Endothelial cell of umbilical vein (primary cell): Measurements from ENCODE around the gene CXXC5.
"Not testable (repeated sequence)": the region's sequence is repeated elsewhere in the genome, so short reads cannot be mapped to it uniquely, and the experiment has no call there.

ENCODE experiments used
- EZH2 ChIP-seq: IDR thresholded peaks from 2 replicates; pipeline ENCODE4 v1.6.1; 2012; ENCODE audit warnings: borderline replicate concordance, low read depth, mild to moderate bottlenecking, moderate library complexity, low read length, inconsistent platforms; ENCODE audit not compliant: severe bottlenecking
- MYC ChIP-seq: IDR thresholded peaks from one replicate; pipeline ENCODE4 v1.6.1; 2011; ENCODE audit warnings: mild to moderate bottlenecking, low read depth, low read length
- POLR2A ChIP-seq: IDR thresholded peaks from 2 replicates; pipeline ENCODE4 v1.6.1; 2012; ENCODE audit warnings: low read depth, mild to moderate bottlenecking, control low read depth, low read length
- TF ChIP-seq, protein P1 (sequence below), 2 donors: IDR thresholded peaks; 1 replicate in 1 of 2; 2 replicates in 1 of 2; pipeline ENCODE4 v1.5.1; 2011; ENCODE audit warnings: low read length in 2 of 2, mild to moderate bottlenecking in 2 of 2, moderate library complexity in 2 of 2, control low read depth in 1 of 2, inconsistent platforms in 1 of 2, low read depth in 1 of 2; ENCODE audit not compliant: insufficient read depth in 1 of 2; ENCODE audit errors: extremely low read depth in 1 of 2
- TF ChIP-seq, protein P2 (sequence below): IDR thresholded peaks from 2 replicates; pipeline ENCODE4 v1.6.1; 2011; ENCODE audit not compliant: insufficient read depth, insufficient read length

DNA sequence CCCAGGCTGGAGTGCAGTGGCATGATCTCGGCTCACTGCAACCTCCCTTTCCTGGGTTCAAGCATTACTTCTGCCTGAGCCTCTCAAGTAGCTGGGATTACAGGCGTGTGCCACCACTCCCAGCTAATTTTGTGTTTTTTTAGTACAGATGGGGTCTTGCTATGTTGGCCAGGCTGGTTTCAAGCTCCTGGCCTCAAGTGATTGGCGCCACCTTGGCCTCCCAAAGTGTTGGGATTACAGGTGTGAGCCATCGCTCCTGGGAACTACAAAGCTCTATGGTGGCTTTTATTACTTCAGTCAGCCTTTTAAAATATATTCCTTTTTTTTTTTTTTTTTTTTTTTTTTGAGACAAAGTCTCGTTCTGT, 49.6 kb upstream of the CXXC5 start:
- TF ChIP-seq, protein P1, sequence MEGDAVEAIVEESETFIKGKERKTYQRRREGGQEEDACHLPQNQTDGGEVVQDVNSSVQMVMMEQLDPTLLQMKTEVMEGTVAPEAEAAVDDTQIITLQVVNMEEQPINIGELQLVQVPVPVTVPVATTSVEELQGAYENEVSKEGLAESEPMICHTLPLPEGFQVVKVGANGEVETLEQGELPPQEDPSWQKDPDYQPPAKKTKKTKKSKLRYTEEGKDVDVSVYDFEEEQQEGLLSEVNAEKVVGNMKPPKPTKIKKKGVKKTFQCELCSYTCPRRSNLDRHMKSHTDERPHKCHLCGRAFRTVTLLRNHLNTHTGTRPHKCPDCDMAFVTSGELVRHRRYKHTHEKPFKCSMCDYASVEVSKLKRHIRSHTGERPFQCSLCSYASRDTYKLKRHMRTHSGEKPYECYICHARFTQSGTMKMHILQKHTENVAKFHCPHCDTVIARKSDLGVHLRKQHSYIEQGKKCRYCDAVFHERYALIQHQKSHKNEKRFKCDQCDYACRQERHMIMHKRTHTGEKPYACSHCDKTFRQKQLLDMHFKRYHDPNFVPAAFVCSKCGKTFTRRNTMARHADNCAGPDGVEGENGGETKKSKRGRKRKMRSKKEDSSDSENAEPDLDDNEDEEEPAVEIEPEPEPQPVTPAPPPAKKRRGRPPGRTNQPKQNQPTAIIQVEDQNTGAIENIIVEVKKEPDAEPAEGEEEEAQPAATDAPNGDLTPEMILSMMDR (IDR thresholded peaks at IDR 0.05; ENCODE audit: extremely low read depth in 1 of 2, insufficient read depth in 1 of 2, low read depth in 1 of 2, low read length in 2 of 2), result not testable (repeated sequence)
- not testable (repeated sequence) for TF ChIP-seq EZH2, MYC, POLR2A
- TF ChIP-seq, protein P2, sequence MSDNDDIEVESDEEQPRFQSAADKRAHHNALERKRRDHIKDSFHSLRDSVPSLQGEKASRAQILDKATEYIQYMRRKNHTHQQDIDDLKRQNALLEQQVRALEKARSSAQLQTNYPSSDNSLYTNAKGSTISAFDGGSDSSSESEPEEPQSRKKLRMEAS, result not testable (repeated sequence)
